ENCODE results near the gene CNTNAP1.

DNA sequence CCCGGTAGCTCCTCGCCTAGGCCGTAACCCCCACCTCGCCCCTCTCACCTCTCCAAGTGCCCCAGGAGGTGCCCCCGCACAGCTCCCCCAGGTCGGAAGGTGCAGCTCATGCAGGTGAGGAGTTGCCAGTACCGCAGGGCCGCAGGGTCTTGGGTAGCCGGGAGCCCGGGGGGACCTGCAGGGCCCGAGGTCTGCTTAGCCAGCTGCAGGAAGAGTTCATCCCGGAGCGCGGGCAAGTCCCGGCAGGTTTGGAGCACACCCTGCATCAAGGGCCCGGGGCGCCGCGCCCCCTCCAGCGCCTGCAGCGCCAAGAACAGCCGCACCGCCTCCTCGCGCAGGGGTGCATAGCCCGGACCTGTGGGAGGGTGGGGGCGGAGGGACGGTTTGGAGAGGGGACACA, 10.3 kb upstream of the CNTNAP1 start:
- TF ChIP-seq, protein P1, sequence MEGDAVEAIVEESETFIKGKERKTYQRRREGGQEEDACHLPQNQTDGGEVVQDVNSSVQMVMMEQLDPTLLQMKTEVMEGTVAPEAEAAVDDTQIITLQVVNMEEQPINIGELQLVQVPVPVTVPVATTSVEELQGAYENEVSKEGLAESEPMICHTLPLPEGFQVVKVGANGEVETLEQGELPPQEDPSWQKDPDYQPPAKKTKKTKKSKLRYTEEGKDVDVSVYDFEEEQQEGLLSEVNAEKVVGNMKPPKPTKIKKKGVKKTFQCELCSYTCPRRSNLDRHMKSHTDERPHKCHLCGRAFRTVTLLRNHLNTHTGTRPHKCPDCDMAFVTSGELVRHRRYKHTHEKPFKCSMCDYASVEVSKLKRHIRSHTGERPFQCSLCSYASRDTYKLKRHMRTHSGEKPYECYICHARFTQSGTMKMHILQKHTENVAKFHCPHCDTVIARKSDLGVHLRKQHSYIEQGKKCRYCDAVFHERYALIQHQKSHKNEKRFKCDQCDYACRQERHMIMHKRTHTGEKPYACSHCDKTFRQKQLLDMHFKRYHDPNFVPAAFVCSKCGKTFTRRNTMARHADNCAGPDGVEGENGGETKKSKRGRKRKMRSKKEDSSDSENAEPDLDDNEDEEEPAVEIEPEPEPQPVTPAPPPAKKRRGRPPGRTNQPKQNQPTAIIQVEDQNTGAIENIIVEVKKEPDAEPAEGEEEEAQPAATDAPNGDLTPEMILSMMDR (conservative IDR thresholded peaks at IDR 0.05; ENCODE audit: low read depth, low read length) = no peak
- TF ChIP-seq EZH2 (IDR thresholded peaks at IDR 0.05; ENCODE audit: borderline replicate concordance, low read depth, low read length, poor library complexity, severe bottlenecking) = no peak

Measured in A673 (cell line).